IMR-90 (cell line): ENCODE measurements around the gene IQCE.

Experiments used
- CHD1 ChIP-seq: IDR thresholded peaks from 2 replicates; pipeline ENCODE4 v1.6.1; 2012; ENCODE audit warnings: low read depth, low read length, improper control_type of control experiment
- MAFK ChIP-seq: IDR thresholded peaks from 2 replicates; pipeline ENCODE4 v1.6.1; 2012; ENCODE audit warnings: low read depth, low read length, improper control_type of control experiment
- MAZ ChIP-seq: IDR thresholded peaks from 2 replicates; pipeline ENCODE4 v1.6.1; 2012; ENCODE audit warnings: low read depth, mild to moderate bottlenecking, low read length, improper control_type of control experiment, moderate library complexity, borderline replicate concordance
- MXI1 ChIP-seq: IDR thresholded peaks from 2 replicates; pipeline ENCODE4 v1.6.1; 2012; ENCODE audit warnings: low read depth, mild to moderate bottlenecking, low read length, moderate library complexity, borderline replicate concordance
- POLR2A ChIP-seq: IDR thresholded peaks from 2 replicates; pipeline ENCODE4 v1.6.1; 2012; ENCODE audit warnings: mild to moderate bottlenecking, low read depth, low read length
- RCOR1 ChIP-seq: IDR thresholded peaks from 2 replicates; pipeline ENCODE4 v1.6.1; 2012; ENCODE audit warnings: mild to moderate bottlenecking, low read length, improper control_type of control experiment; ENCODE audit not compliant: insufficient replicate concordance
- RFX5 ChIP-seq: IDR thresholded peaks from 2 replicates; pipeline ENCODE4 v1.8.0; 2012; ENCODE audit warnings: low read depth, mild to moderate bottlenecking, low read length, moderate library complexity
- SMC3 ChIP-seq: fragments of 150-350 bp; IDR thresholded peaks from 2 replicates; pipeline ENCODE4 v1.6.1; 2016; ENCODE audit warnings: low read depth, mild to moderate bottlenecking, antibody characterized with exemption, low read length, moderate library complexity
- TF ChIP-seq, protein P1 (sequence below): conservative IDR thresholded peaks from 2 replicates; pipeline ENCODE4 v1.5.1; 2012; ENCODE audit warnings: mild to moderate bottlenecking, low read depth, low read length, improper control_type of control experiment

DNA sequence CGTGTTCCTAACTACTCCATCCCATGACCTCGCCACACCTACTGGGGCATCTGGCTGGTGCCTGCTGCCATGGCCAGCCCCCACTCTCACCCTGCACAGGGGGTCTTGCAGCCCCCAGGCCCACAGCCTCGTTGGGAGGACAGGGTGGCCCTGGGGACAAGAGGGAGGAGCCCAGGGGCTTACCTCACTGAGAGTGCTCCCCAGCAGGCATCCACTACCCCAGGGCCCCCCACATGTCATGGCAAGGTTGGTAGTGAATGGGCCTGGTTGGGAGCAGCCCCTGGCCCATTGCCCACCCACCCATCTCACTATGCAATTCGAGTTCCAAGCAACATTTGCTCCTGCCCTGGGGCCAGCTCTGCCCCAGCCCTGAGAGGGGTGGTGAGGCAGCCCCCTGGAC, 105.2 kb downstream of the IQCE start:
- TF ChIP-seq CHD1 (no peak), MAFK (no peak), MXI1 (no peak), POLR2A (no peak), RFX5 (no peak), RCOR1 (no peak), MAZ (no peak), SMC3 (no peak)
- TF ChIP-seq, protein P1, sequence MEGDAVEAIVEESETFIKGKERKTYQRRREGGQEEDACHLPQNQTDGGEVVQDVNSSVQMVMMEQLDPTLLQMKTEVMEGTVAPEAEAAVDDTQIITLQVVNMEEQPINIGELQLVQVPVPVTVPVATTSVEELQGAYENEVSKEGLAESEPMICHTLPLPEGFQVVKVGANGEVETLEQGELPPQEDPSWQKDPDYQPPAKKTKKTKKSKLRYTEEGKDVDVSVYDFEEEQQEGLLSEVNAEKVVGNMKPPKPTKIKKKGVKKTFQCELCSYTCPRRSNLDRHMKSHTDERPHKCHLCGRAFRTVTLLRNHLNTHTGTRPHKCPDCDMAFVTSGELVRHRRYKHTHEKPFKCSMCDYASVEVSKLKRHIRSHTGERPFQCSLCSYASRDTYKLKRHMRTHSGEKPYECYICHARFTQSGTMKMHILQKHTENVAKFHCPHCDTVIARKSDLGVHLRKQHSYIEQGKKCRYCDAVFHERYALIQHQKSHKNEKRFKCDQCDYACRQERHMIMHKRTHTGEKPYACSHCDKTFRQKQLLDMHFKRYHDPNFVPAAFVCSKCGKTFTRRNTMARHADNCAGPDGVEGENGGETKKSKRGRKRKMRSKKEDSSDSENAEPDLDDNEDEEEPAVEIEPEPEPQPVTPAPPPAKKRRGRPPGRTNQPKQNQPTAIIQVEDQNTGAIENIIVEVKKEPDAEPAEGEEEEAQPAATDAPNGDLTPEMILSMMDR = no peak
